GM12874 (cell line): Measurements from ENCODE around the gene PRR22.

Source experiments
- TF ChIP-seq, protein P1 (sequence below): IDR thresholded peaks from 2 replicates; pipeline ENCODE4 v1.5.1; 2011; ENCODE audit warnings: low read depth, mild to moderate bottlenecking, control low read depth, low read length, moderate library complexity; ENCODE audit not compliant: insufficient read depth

Gene PRR22

DNA sequence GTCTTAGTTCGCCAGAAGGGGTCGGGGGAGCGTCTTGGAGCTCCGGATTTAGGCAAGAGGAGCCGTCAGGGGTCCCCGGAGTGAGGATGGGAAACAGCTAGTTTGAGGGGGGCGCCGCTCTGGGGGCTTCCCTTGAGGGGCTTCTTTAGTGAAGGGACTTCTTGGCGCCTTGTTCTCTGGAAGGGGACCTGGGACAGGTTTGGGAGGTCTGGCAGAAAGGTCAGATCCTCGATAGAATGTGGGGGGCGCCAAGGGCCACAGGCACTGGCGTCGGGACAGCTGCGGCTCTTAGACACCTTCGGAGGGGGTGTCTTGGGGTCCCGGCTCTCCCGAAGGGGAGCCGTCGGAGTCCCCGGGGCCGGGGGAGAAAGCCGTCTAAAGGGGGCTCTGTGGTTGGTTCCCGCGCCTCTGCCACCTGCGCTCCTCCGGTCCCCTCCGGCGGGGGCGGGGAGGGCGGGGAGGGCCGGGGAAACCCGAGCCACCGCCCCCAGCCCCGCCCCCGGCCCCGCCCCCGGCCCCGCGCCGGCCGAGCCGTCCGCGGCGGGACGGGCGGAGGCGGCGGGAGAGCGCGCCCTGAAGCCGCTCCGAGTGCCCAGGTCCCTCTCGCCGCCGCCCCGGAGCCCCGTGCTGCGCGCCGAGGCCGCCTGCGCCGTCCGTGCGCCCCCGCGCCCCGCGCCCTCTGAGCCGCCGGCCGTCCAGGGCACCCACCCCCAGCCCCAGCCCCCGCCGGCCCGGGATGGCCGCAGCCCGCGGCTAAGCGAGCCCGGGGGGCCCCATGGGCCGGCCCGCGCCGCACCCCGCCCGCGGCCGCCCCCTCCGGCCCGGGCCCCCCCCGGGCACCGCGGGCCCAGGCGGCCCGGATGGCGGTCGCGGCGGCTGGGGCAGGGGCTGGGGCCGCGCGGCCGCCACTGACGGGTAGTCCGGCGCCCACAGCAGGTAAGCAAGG lies 20.2 kb upstream of the PRR22 start, which contains the start of gene NRTN:
Gene NRTN (plus strand): TSS at position 552 of the 946 bp plus-strand sequence. CDS start 19,099 bp downstream, outside the sequence.
- TF ChIP-seq, protein P1, sequence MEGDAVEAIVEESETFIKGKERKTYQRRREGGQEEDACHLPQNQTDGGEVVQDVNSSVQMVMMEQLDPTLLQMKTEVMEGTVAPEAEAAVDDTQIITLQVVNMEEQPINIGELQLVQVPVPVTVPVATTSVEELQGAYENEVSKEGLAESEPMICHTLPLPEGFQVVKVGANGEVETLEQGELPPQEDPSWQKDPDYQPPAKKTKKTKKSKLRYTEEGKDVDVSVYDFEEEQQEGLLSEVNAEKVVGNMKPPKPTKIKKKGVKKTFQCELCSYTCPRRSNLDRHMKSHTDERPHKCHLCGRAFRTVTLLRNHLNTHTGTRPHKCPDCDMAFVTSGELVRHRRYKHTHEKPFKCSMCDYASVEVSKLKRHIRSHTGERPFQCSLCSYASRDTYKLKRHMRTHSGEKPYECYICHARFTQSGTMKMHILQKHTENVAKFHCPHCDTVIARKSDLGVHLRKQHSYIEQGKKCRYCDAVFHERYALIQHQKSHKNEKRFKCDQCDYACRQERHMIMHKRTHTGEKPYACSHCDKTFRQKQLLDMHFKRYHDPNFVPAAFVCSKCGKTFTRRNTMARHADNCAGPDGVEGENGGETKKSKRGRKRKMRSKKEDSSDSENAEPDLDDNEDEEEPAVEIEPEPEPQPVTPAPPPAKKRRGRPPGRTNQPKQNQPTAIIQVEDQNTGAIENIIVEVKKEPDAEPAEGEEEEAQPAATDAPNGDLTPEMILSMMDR: no peak

DNA sequence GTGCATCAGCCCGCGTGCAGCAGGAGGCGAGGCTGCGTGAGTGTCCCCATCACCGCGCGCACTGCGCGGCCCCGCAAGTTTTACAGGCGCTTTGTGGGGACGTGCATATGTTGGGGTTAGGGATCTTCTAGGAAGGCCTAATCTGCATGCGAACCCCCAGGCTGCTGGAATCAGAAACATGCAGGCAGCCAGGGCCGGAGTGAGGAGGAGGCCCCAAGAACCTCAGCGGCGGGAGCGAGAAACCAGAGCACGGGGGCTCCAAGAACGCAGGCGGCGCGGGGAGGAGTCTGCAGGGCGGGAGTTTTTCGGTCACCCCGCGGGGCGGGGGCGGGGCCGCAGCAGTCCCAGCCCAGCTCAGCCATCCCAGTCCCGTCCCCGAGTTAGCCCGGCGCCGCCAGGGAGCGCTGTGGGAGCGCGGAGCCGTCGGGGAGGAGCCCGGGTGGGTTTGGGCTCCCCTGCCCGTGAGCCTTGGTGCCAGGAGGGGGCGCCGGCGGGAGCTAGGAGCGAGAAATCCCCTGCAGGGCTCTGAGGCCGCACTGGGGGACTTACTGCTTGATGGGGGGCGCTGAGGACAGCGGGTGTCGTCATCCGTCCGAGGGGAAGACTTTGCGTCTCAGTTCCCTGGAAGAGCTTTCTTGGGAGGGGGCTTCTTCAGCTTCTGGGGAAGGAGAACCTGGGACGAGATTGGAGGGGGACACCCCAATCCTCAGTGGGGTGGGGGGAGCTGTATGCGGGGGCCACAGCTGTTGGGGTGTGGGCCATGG lies 19.4 kb upstream of the PRR22 start:
- TF ChIP-seq, protein P1: peak; percentile 98

DNA sequence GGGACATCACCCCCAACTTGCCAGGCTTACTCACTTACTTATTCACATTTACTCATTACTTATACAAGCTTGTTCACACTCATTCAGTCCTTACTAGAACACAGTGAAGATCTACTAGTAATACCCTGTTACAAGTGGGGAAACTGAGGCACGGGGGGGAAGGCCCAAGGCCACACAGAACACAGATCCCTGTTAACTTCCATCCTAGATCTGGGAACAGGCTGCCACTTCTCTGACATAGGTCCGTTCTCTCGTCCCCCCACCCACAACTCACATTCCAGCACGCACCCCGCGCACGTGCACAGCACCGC lies 18.9 kb upstream of the PRR22 start:
- TF ChIP-seq, protein P1: no peak

DNA sequence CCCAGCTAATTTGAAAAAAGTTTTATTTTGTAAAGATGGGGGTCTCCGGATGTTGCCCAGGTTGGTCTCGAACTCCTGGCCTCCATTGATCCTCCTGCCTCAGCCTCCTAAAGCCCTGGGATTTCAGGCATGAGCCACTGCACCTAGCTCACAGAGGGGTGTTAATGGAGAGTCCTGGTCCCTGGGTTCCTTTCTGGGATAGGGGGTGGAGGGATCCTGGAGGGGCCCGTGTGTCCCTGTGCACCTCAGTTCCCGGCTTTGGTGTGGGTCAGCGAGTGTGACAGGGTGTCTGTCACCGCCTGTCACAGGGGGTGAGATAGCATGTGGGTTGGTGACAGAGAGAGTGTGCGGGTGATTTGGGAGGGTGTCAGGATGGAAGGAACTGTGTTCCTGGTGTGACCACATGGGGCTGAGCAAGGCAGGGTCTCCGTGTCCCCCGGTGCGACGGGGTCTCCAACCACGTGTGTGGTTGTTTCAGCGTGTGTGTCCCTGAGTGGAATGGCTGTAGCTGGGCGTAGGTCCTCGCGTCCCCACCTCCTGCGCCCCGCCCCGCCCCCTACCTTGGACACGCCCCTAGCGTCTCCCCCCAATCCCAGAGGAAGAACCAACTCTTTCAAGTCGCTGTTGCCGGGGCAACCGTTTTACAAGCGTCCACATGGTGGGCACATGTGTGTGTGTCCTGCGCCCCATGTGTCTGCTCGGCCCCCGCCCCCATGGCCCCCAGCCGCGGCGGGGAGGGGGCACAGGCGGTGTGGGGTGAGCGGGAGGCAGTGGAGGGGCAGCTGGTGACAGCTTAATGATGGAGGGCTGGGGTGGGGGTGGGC lies 17.5 kb upstream of the PRR22 start:
- TF ChIP-seq, protein P1: no peak

DNA sequence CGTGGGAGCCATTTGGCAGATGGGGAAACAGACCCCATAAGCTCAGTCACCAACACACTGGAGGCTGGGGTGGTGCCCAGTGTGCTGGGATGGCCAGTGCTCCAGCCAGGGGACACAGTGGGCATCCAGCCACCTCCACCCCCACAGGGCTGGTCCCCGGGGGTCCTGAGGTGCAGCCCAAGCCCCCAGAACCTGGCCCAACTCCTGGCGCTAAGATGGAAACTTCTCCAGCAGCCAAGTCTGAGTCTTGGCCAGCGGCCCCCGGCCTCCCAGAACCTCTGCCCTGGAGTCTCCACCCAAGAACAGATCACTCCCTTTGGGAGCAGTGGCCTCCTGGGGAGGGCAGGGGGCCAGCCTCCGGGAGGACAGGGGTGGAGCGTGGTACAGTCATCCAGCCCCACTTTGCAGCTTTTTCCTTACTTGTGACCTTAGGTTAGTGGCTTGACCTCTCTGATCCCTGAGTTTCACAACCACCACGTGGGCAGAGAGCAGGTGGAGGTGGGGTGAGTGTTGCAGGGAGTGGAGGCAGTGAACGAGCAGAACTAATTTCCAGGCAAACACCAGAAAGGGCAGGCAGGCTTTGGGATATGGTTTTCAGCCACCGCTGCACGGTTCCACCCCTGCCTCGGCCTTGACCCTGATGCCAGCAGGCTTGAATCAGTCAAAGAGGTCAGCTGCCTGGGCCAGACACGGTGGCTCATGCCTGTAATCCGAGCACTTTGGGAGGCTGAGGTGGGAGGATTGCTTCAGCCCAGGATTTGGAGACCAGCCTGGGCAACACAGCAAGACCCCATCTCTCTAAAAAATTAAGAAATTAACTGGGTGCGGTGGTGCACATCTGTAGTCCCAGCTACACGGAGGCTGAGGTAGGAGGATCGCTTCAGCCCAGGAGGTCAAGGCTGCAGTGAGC lies 16.1 kb upstream of the PRR22 start:
- TF ChIP-seq, protein P1: no peak

DNA sequence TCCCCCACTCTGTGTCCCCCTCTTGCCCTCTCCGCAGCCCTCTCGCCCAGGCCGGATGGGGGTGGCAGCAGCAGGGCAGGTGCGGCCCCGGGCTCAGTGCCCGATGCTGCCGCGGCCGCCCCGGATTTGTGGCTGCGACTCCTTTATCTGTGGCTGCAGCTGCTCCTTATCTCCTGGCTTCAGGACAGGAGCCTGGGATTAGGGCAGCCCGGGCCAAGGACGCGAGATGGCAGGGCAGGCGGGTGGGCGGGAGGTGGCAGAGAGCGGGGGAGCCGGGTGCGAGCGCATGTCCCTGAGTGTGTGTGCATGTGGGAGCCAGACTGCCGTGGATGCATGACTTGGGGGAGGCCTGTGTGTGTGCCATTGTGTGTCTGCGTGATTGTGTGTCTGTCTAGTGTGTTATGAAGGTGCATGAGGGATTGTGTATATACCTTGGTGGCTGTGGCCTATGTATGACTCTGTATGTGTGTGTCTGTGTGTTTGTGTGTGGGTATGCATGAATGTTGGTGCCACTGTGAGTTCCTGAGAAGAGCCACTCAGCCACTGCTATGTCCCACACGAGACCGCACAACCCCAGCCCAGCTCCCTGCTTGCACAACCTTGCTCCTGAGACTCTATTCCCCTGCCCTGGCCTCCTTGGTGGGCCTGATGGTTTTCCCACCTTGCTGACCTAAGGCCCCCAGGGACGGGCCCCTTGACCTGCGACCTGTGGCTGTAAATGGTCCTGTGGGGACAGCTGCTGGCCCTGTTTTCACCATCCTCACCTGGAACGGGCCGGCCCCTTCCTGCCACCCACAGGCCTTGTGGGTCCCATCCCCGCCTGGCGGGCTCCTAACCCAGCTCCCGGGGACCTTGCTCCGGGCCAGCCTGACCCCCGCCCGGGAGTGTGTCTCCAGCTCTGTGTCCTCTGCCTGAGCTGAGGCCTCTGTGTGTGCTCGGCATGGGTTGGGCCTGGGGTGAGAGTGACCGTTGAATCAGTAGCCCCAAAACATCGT lies 15.0 kb upstream of the PRR22 start:
- TF ChIP-seq, protein P1: no peak
